Tibial nerve (tissue), 4 donors: ENCODE data around the gene SCP2. TPM values are rescaled to one million over a fixed set of nuclear protein-coding genes. Genes with fewer than 3 reads are reported as not detected.

Experiments used
- DNase-seq, 2 donors: peaks; one replicate each; pipeline ENCODE4 v3.0.0-alpha.2; 2019; ENCODE audit warnings: low spot score in 2 of 2
- H3K27ac ChIP-seq, 4 donors: fragments of 200-600 bp; sonication (generic) in 3 of 4; one replicate each; pipeline ENCODE4 v1.5.1; 2017 to 2019; ENCODE audit warnings: mild to moderate bottlenecking in 1 of 4
- H3K27me3 ChIP-seq, 2 donors: fragments of 200-600 bp; sonication (generic) in 1 of 2; one replicate each; pipeline versions ENCODE4 v1.5.1 to v1.6.0; 2017 to 2019
- H3K36me3 ChIP-seq, 3 donors: fragments of 200-600 bp; sonication (generic); one replicate each; pipeline ENCODE4 v1.5.1; 2018 to 2019
- H3K4me1 ChIP-seq, 4 donors: fragments of 200-600 bp; sonication (generic) in 3 of 4; one replicate each; pipeline ENCODE4 v1.5.1; 2017 to 2019
- H3K4me3 ChIP-seq, 4 donors: fragments of 200-600 bp; sonication (generic) in 3 of 4; one replicate each; pipeline ENCODE4 v1.5.1; 2017 to 2019; ENCODE audit warnings: mild to moderate bottlenecking in 1 of 4, moderate library complexity in 1 of 4
- H3K9me3 ChIP-seq, 4 donors: fragments of 200-600 bp; sonication (generic) in 3 of 4; one replicate each; pipeline ENCODE4 v1.5.1; 2017 to 2019
- EP300 ChIP-seq, 2 donors: sonication (generic); formaldehyde crosslinking; IDR thresholded peaks; one replicate each; pipeline ENCODE4 v1.6.1; 2017; ENCODE audit warnings: antibody characterized with exemption in 2 of 2, mild to moderate bottlenecking in 1 of 2
- POLR2A ChIP-seq, 2 donors: fragments of 450-650 bp; IDR thresholded peaks; one replicate each; pipeline ENCODE4 v1.6.1; 2017; ENCODE audit warnings: antibody characterized with exemption in 2 of 2, mild to moderate bottlenecking in 2 of 2, moderate library complexity in 2 of 2
- WGBS, 2 donors: methylation state at CpG; one replicate each; pipeline ENCODE4 v1.1.5; 2018; 5-methylcytosine and 5-hydroxymethylcytosine counted together
- total RNA-seq, 4 donors: library from RNA; depleted of rRNA; stranded (reverse); fragments of >200 nt; gene quantifications; one replicate each; pipeline ENCODE4 v1.1.0, GENCODE V29; 2016
- TF ChIP-seq, protein P1 (sequence below), 5 experiments: fragments of 200-600 bp in 3 of 5; fragments of 450-650 bp in 2 of 5; sonication (generic) in 3 of 5; IDR thresholded peaks; one replicate each; pipeline ENCODE4 v1.5.1; 2016 to 2019; ENCODE audit warnings: antibody characterized with exemption in 5 of 5, mild to moderate bottlenecking in 3 of 5, moderate library complexity in 2 of 5

The SCP2 gene
- total RNA-seq, 4 donors from 2014 or later, result 63.3 to 131 (median 104) TPM

GRCh38 chr1:52899445-52899894 is 27.6 kb upstream of the SCP2 start:
- H3K36me3 ChIP-seq, result peaks cover 0 to 31% (median 0%) of the 10 kb centered on the region in 3 donors
- no peaks in the 10 kb centered on the region for H3K27me3 ChIP-seq
- no peaks in the 10 kb centered on the region for H3K9me3 ChIP-seq
- DNase-seq, result peak; percentile 16 to 29
- no peak overlapping the region for H3K4me3 ChIP-seq
- peak overlapping the region in 2 of 4 donors; percentile 9 to 30 for H3K27ac ChIP-seq
- TF ChIP-seq POLR2A (IDR thresholded peaks at IDR 0.05) (no peak), EP300 (IDR thresholded peaks at IDR 0.05) (peak in 1 of 2 donors; percentile 6)
- TF ChIP-seq, protein P1, sequence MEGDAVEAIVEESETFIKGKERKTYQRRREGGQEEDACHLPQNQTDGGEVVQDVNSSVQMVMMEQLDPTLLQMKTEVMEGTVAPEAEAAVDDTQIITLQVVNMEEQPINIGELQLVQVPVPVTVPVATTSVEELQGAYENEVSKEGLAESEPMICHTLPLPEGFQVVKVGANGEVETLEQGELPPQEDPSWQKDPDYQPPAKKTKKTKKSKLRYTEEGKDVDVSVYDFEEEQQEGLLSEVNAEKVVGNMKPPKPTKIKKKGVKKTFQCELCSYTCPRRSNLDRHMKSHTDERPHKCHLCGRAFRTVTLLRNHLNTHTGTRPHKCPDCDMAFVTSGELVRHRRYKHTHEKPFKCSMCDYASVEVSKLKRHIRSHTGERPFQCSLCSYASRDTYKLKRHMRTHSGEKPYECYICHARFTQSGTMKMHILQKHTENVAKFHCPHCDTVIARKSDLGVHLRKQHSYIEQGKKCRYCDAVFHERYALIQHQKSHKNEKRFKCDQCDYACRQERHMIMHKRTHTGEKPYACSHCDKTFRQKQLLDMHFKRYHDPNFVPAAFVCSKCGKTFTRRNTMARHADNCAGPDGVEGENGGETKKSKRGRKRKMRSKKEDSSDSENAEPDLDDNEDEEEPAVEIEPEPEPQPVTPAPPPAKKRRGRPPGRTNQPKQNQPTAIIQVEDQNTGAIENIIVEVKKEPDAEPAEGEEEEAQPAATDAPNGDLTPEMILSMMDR (IDR thresholded peaks at IDR 0.05), result no peak
- H3K4me1 ChIP-seq, result peaks cover 0 to 6% (median 3%) of the 10 kb centered on the region in 4 donors
- WGBS, 2 donors, result 11 to 23% methylated on average over 4 of the region's 4 CpGs

- Histone ChIP-seq H3K4me3 (no peak overlapping the region), H3K36me3 (peaks cover 0 to 35% (median 0%) of the 10 kb centered on the region in 3 donors), H3K27me3 (no peaks in the 10 kb centered on the region), H3K9me3 (no peaks in the 10 kb centered on the region), H3K4me1 (peaks cover 0 to 10% (median 3%) of the 10 kb centered on the region in 4 donors), H3K27ac (no peak overlapping the region)
- WGBS, 2 donors, result 67 to 80% methylated on average over 2 of the region's 2 CpGs
- DNase-seq, result no peak
- no peak for TF ChIP-seq POLR2A (IDR thresholded peaks at IDR 0.05)
- TF ChIP-seq, protein P1 (IDR thresholded peaks at IDR 0.05), result no peak
- no peak for TF ChIP-seq EP300 (IDR thresholded peaks at IDR 0.05)
These were observed 26.7 kb upstream of the SCP2 start for GRCh38 chr1:52900402-52900801.

- Histone ChIP-seq H3K4me3 (no peak overlapping the region), H3K27ac (no peak overlapping the region), H3K9me3 (no peaks in the 10 kb centered on the region), H3K27me3 (no peaks in the 10 kb centered on the region), H3K36me3 (peaks cover 0 to 30% (median 0%) of the 10 kb centered on the region in 3 donors), H3K4me1 (peaks cover 0 to 19% (median 3%) of the 10 kb centered on the region in 4 donors)
- TF ChIP-seq, protein P1 (IDR thresholded peaks at IDR 0.05), result no peak
- TF ChIP-seq POLR2A (IDR thresholded peaks at IDR 0.05), result no peak
- WGBS, 2 donors, result 69 to 88% methylated on average over 1 of the region's 1 CpG
- no peak for DNase-seq
These were observed 25.7 kb upstream of the SCP2 start for GRCh38 chr1:52901384-52901783.

DNA sequence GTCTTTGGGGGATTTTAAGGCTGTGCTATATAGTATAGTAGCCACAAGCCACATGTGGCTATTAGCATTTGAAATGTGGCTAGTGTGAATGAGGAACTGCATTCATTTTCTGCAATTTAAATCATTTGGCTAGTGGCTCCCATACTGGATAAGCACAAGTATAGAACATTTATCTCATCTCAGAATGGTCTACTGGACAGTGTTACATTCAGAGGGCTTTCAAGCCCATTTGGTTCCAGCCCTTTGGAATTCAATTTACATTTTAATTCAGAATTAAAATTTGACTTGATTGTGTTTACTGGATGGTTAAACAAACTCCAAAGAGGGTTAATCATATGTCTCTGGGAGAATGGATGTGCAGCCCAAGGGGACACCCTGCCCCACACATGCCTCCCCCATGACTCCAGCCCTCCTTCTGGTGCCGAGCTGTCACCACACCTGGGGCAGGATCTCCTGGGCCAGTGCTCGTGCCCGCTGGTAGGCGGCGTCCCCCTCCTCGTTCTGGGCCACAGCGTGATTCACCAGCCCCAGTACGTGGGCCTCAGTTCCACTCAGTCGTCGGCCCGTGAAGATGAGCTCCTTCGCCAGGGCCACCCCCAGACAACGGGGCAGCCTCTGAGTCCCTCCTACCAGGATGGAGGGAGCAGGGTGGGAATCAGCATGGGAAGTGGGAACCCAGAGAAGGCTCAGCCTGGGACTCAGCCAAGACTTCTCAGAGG is 22.7 kb upstream of the SCP2 start:
- peaks cover 0 to 17% (median under 1%) of the 10 kb centered on the region in 4 donors for H3K4me1 ChIP-seq
- H3K4me3 ChIP-seq, result no peak overlapping the region
- H3K27ac ChIP-seq, result no peak overlapping the region
- no peak for DNase-seq
- 89 to 90% methylated on average over 13 of the region's 13 CpGs for WGBS, 2 donors
- no peak for TF ChIP-seq EP300 (IDR thresholded peaks at IDR 0.05)
- H3K9me3 ChIP-seq, result no peaks in the 10 kb centered on the region
- H3K36me3 ChIP-seq, result peaks cover 0 to 35% (median 0%) of the 10 kb centered on the region in 3 donors
- H3K27me3 ChIP-seq, result no peaks in the 10 kb centered on the region

DNA sequence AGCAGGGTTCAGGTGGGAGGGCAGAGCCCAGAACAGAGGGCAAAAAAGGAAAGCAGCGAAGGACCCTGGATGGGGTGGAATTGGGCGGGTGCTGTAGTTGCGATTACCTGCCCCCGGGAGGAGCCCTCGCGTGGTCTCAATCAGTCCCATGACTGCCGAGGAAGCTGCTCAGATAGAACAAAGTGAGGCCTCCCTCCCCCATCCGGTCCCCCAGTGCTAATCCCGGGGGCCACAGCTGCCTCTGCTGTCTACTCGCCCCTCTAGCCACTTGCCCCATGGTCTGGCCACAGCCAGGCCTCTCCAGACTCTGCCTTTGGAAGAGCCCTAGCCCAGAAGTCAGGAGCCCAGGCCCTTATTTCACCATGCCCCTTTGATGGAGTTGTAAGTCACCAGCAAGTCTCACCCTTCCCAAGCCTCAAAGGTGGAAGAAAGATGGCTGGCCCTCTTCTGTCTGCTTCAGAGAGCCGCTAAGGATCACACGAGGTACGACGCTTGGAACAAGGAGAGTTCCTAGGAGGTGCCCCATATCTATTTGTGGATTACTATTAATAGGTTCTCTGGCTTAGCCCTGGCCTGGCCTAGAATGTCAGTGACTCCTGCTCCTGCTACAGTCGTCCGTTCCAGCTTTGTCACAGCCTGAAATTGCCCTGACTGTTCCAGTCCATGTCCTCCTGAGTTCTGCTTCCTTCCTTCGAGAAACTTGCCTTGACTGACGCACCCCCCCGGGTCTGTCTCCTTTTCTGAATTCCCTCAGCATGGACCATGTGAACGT is 22.0 kb upstream of the SCP2 start:
- TF ChIP-seq, protein P1 (IDR thresholded peaks at IDR 0.05), result no peak
- TF ChIP-seq EP300 (IDR thresholded peaks at IDR 0.05) (no peak), POLR2A (IDR thresholded peaks at IDR 0.05) (no peak)
- Histone ChIP-seq H3K36me3 (peaks cover 0 to 41% (median 0%) of the 10 kb centered on the region in 3 donors), H3K27ac (no peak overlapping the region), H3K4me1 (peaks cover 0 to 13% (median 0%) of the 10 kb centered on the region in 4 donors), H3K4me3 (no peak overlapping the region), H3K9me3 (no peaks in the 10 kb centered on the region), H3K27me3 (no peaks in the 10 kb centered on the region)
- no peak for DNase-seq
- 70 to 73% methylated on average over 20 of the region's 20 CpGs for WGBS, 2 donors
